ENCODE results near the gene NEDD4.
A peak's percentile ranks its signal among the peaks of the same experiment; 100 is the strongest.
"Not testable (repeated sequence)": the region's sequence is repeated elsewhere in the genome, so short reads cannot be mapped to it uniquely, and the experiment has no call there.

NEDD4 gene

GRCh38 chr15:55846116-55846707 is 147.2 kb downstream of the NEDD4 start:
- no peak overlapping the region for H3K9ac ChIP-seq
- no peaks in the 10 kb centered on the region for H3K27me3 ChIP-seq (ENCODE audit: insufficient read depth, low read depth)
- no peaks in the 10 kb centered on the region for H4K20me1 ChIP-seq (ENCODE audit: insufficient read depth)
- no peak overlapping the region for H2AFZ ChIP-seq (ENCODE audit: low read depth)
- TF ChIP-seq CTCF (conservative IDR thresholded peaks at IDR 0.05; ENCODE audit: low read depth, low read length), result peak; percentile 91
- H3K4me2 ChIP-seq, result no peak overlapping the region
- H3K4me1 ChIP-seq (ENCODE audit: low read depth, poor library complexity, severe bottlenecking), result no peaks in the 10 kb centered on the region
- no peak overlapping the region for H3K27ac ChIP-seq
- no peak overlapping the region for H3K4me3 ChIP-seq (IDR thresholded peaks at IDR 0.05; ENCODE audit: insufficient read depth, low read depth, low read length)
- no peaks in the 10 kb centered on the region for H3K79me2 ChIP-seq (ENCODE audit: insufficient read depth, low read depth)
- H3K36me3 ChIP-seq (ENCODE audit: insufficient read depth), result no peaks in the 10 kb centered on the region

- H3K27me3 ChIP-seq (ENCODE audit: insufficient read depth, low read depth); H4K20me1 ChIP-seq (ENCODE audit: insufficient read depth); H3K27ac ChIP-seq; H3K79me2 ChIP-seq (ENCODE audit: insufficient read depth, low read depth); H2AFZ ChIP-seq (ENCODE audit: low read depth); H3K4me2 ChIP-seq; H3K4me3 ChIP-seq (IDR thresholded peaks at IDR 0.05; ENCODE audit: insufficient read depth, low read depth, low read length); H3K36me3 ChIP-seq (ENCODE audit: insufficient read depth); H3K4me1 ChIP-seq (ENCODE audit: low read depth, poor library complexity, severe bottlenecking); H3K9ac ChIP-seq: not testable (repeated sequence)
These were observed 150.5 kb downstream of the NEDD4 start for GRCh38 chr15:55842897-55843296.

GRCh38 chr15:55835866-55836265 is 157.5 kb downstream of the NEDD4 start:
- no peak overlapping the region for H3K9ac ChIP-seq
- H3K4me1 ChIP-seq (ENCODE audit: low read depth, poor library complexity, severe bottlenecking), result no peaks in the 10 kb centered on the region
- H4K20me1 ChIP-seq (ENCODE audit: insufficient read depth), result no peaks in the 10 kb centered on the region
- H3K79me2 ChIP-seq (ENCODE audit: insufficient read depth, low read depth), result no peaks in the 10 kb centered on the region
- H3K27ac ChIP-seq, result no peak overlapping the region
- H3K36me3 ChIP-seq (ENCODE audit: insufficient read depth), result no peaks in the 10 kb centered on the region
- no peak overlapping the region for H2AFZ ChIP-seq (ENCODE audit: low read depth)
- H3K4me3 ChIP-seq (IDR thresholded peaks at IDR 0.05; ENCODE audit: insufficient read depth, low read depth, low read length), result no peak overlapping the region
- no peak for TF ChIP-seq CTCF (conservative IDR thresholded peaks at IDR 0.05; ENCODE audit: low read depth, low read length)
- H3K27me3 ChIP-seq (ENCODE audit: insufficient read depth, low read depth), result no peaks in the 10 kb centered on the region
- no peak overlapping the region for H3K4me2 ChIP-seq

DNA sequence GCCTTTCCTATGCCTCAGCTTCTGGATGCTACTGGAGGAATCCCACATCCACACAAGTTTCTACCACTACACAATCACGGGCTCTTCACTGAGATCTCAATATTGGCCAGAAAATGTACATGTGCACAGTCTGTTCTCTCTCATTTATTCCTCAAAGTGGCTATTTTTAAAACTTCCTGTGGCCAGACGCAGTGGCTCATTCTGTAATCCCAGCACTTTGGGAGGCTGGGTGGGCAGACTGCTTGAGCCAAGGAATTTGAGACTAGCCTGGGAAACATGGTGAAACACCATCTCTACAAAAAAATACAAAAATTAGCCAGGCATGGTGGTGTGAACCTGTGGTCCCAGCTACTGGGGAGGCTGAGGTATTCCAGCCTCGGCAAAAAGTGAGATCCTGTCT is 159.1 kb downstream of the NEDD4 start:
- TF ChIP-seq CTCF (conservative IDR thresholded peaks at IDR 0.05; ENCODE audit: low read depth, low read length), result no peak
- H4K20me1 ChIP-seq (ENCODE audit: insufficient read depth), result no peaks in the 10 kb centered on the region
- H3K4me1 ChIP-seq (ENCODE audit: low read depth, poor library complexity, severe bottlenecking), result peaks cover 13% of the 10 kb centered on the region
- H3K27me3 ChIP-seq (ENCODE audit: insufficient read depth, low read depth), result no peaks in the 10 kb centered on the region
- no peak overlapping the region for H2AFZ ChIP-seq (ENCODE audit: low read depth)
- no peak overlapping the region for H3K9ac ChIP-seq
- H3K4me3 ChIP-seq (IDR thresholded peaks at IDR 0.05; ENCODE audit: insufficient read depth, low read depth, low read length), result no peak overlapping the region
- H3K4me2 ChIP-seq, result no peak overlapping the region
- no peaks in the 10 kb centered on the region for H3K79me2 ChIP-seq (ENCODE audit: insufficient read depth, low read depth)
- no peaks in the 10 kb centered on the region for H3K36me3 ChIP-seq (ENCODE audit: insufficient read depth)
- no peak overlapping the region for H3K27ac ChIP-seq

- Histone ChIP-seq H3K4me3 (IDR thresholded peaks at IDR 0.05; ENCODE audit: insufficient read depth, low read depth, low read length) (no peak overlapping the region), H3K4me2 (peak overlapping the region; percentile 8; the same call in 1 of the 2 replicates), H4K20me1 (ENCODE audit: insufficient read depth) (no peaks in the 10 kb centered on the region), H3K4me1 (ENCODE audit: low read depth, poor library complexity, severe bottlenecking) (peaks cover 15% of the 10 kb centered on the region), H3K36me3 (ENCODE audit: insufficient read depth) (no peaks in the 10 kb centered on the region), H3K27ac (no peak overlapping the region), H3K9ac (no peak overlapping the region), H2AFZ (ENCODE audit: low read depth) (no peak overlapping the region), H3K79me2 (ENCODE audit: insufficient read depth, low read depth) (no peaks in the 10 kb centered on the region), H3K27me3 (ENCODE audit: insufficient read depth, low read depth) (no peaks in the 10 kb centered on the region)
- TF ChIP-seq CTCF (conservative IDR thresholded peaks at IDR 0.05; ENCODE audit: low read depth, low read length), result no peak
These were observed 163.6 kb downstream of the NEDD4 start for GRCh38 chr15:55829826-55830225.
